Mucosa of stomach (tissue), 1 donor: ENCODE measurements around the gene GPRC5D.

Experiments used
- H3K27me3 ChIP-seq: one replicate; pipeline ENCODE4 v1.7.0; 2013; ENCODE audit warnings: mild to moderate bottlenecking, low read length; ENCODE audit not compliant: control insufficient read depth, insufficient read depth
- H3K36me3 ChIP-seq: one replicate; pipeline ENCODE4 v1.7.0; 2013; ENCODE audit warnings: low read length; ENCODE audit not compliant: control insufficient read depth, insufficient read depth
- H3K4me1 ChIP-seq: one replicate; pipeline ENCODE4 v1.7.0; 2013; ENCODE audit warnings: mild to moderate bottlenecking, low read length; ENCODE audit not compliant: control insufficient read depth, insufficient read depth
- H3K4me3 ChIP-seq: one replicate; pipeline ENCODE4 v1.7.0; 2013; ENCODE audit warnings: low read length
- H3K9ac ChIP-seq: one replicate; pipeline ENCODE4 v1.7.0; 2013; ENCODE audit warnings: mild to moderate bottlenecking, low read length, moderate library complexity
- H3K9me3 ChIP-seq: one replicate; pipeline ENCODE4 v1.7.0; 2013; ENCODE audit warnings: mild to moderate bottlenecking, low read length, moderate library complexity; ENCODE audit not compliant: control insufficient read depth
- donor health status: Pancreatic carcinoma.

Gene GPRC5D

GRCh38 chr12:12992418-12993130 is 40.6 kb upstream of the GPRC5D start:
- Histone ChIP-seq H3K4me1 (peaks cover 6% of the 10 kb centered on the region), H3K9me3 (no peaks in the 10 kb centered on the region), H3K9ac (no peak overlapping the region), H3K27me3 (peaks cover 5% of the 10 kb centered on the region), H3K36me3 (no peaks in the 10 kb centered on the region), H3K4me3 (no peak overlapping the region)

GRCh38 chr12:12990700-12991468 is 38.9 kb upstream of the GPRC5D start:
- Histone ChIP-seq H3K9me3 (no peaks in the 10 kb centered on the region), H3K27me3 (no peaks in the 10 kb centered on the region), H3K4me3 (no peak overlapping the region), H3K4me1 (no peaks in the 10 kb centered on the region), H3K36me3 (no peaks in the 10 kb centered on the region), H3K9ac (no peak overlapping the region)

GRCh38 chr12:12987421-12987820 is 35.5 kb upstream of the GPRC5D start:
- H3K27me3 ChIP-seq: no peaks in the 10 kb centered on the region
- H3K4me3 ChIP-seq: no peak overlapping the region
- H3K36me3 ChIP-seq: no peaks in the 10 kb centered on the region
- no peaks in the 10 kb centered on the region for H3K9me3 ChIP-seq
- H3K4me1 ChIP-seq: no peaks in the 10 kb centered on the region
- no peak overlapping the region for H3K9ac ChIP-seq

GRCh38 chr12:12986775-12987331 is 34.9 kb upstream of the GPRC5D start:
- H3K27me3 ChIP-seq: no peaks in the 10 kb centered on the region
- H3K9me3 ChIP-seq: no peaks in the 10 kb centered on the region
- H3K4me1 ChIP-seq: no peaks in the 10 kb centered on the region
- no peak overlapping the region for H3K4me3 ChIP-seq
- no peak overlapping the region for H3K9ac ChIP-seq
- no peaks in the 10 kb centered on the region for H3K36me3 ChIP-seq

GRCh38 chr12:12985817-12986408 is 33.9 kb upstream of the GPRC5D start:
- Histone ChIP-seq H3K9ac (no peak overlapping the region), H3K4me1 (no peaks in the 10 kb centered on the region), H3K36me3 (no peaks in the 10 kb centered on the region), H3K27me3 (no peaks in the 10 kb centered on the region), H3K4me3 (no peak overlapping the region), H3K9me3 (no peaks in the 10 kb centered on the region)

- Histone ChIP-seq H3K4me1 (no peaks in the 10 kb centered on the region), H3K9ac (no peak overlapping the region), H3K9me3 (no peaks in the 10 kb centered on the region), H3K27me3 (no peaks in the 10 kb centered on the region), H3K4me3 (no peak overlapping the region), H3K36me3 (no peaks in the 10 kb centered on the region)
Measured at GRCh38 chr12:12984149-12984548, 32.2 kb upstream of the GPRC5D start.

- Histone ChIP-seq H3K27me3 (no peaks in the 10 kb centered on the region), H3K4me3 (no peak overlapping the region), H3K36me3 (no peaks in the 10 kb centered on the region), H3K9me3 (no peaks in the 10 kb centered on the region), H3K9ac (no peak overlapping the region), H3K4me1 (no peaks in the 10 kb centered on the region)
Measured at GRCh38 chr12:12983420-12984035, 31.6 kb upstream of the GPRC5D start.

GRCh38 chr12:12982331-12982730 is 30.4 kb upstream of the GPRC5D start:
- Histone ChIP-seq H3K27me3 (no peaks in the 10 kb centered on the region), H3K4me1 (no peaks in the 10 kb centered on the region), H3K4me3 (no peak overlapping the region), H3K9ac (no peak overlapping the region), H3K9me3 (no peaks in the 10 kb centered on the region), H3K36me3 (no peaks in the 10 kb centered on the region)

- Histone ChIP-seq H3K36me3 (no peaks in the 10 kb centered on the region), H3K27me3 (no peaks in the 10 kb centered on the region), H3K4me3 (no peak overlapping the region), H3K9ac (no peak overlapping the region), H3K9me3 (no peaks in the 10 kb centered on the region), H3K4me1 (no peaks in the 10 kb centered on the region)
Measured at GRCh38 chr12:12979731-12980259, 27.8 kb upstream of the GPRC5D start.

- Histone ChIP-seq H3K27me3 (no peaks in the 10 kb centered on the region), H3K4me3 (no peak overlapping the region), H3K9ac (no peak overlapping the region), H3K9me3 (no peaks in the 10 kb centered on the region), H3K36me3 (no peaks in the 10 kb centered on the region), H3K4me1 (no peaks in the 10 kb centered on the region)
Measured at GRCh38 chr12:12979126-12979525, 27.2 kb upstream of the GPRC5D start.

GRCh38 chr12:12977231-12977630 is 25.3 kb upstream of the GPRC5D start:
- Histone ChIP-seq H3K9ac (no peak overlapping the region), H3K36me3 (no peaks in the 10 kb centered on the region)

More at GRCh38 chr12:12977231-12977630, 25.3 kb upstream of the GPRC5D start:
- no peak overlapping the region for H3K4me3 ChIP-seq
- H3K9me3 ChIP-seq: no peaks in the 10 kb centered on the region
- H3K27me3 ChIP-seq: no peaks in the 10 kb centered on the region
- H3K4me1 ChIP-seq: no peaks in the 10 kb centered on the region
